GM19238 (cell line): ENCODE measurements around the gene ANKRD49.
A peak's percentile ranks its signal among the peaks of the same experiment; 100 is the strongest.
"Not testable (repeated sequence)": the region's sequence is repeated elsewhere in the genome, so short reads cannot be mapped to it uniquely, and the experiment has no call there.

Experiments
- DNase-seq: peaks from one replicate; pipeline ENCODE4 v3.0.0; 2011; ENCODE audit warnings: low spot score; ENCODE audit not compliant: insufficient read length

Gene ANKRD49

DNA sequence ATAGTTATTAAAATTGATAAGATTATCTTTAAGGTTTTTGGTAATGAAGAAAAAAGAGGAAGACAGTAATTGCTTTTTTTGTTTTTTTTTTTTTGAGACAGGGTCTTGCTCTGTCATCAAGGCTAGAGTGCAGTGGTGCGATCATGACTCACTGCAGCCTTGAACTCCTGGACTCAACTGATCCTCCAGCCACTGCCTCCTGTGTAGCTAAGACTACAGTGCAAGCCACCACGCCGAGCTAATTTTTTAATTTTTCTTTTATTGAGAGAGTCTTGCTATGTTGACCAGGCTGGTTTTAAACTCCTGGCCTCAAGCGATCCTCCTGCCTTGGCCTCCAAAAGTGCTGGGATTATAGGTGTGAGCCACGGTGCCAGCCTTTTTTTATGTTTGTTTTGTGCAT lies 12.7 kb downstream of the ANKRD49 start:
- not testable (repeated sequence) for DNase-seq

- no peak for DNase-seq
Measured at GRCh38 chr11:94507485-94507884, 13.7 kb downstream of the ANKRD49 start.

DNA sequence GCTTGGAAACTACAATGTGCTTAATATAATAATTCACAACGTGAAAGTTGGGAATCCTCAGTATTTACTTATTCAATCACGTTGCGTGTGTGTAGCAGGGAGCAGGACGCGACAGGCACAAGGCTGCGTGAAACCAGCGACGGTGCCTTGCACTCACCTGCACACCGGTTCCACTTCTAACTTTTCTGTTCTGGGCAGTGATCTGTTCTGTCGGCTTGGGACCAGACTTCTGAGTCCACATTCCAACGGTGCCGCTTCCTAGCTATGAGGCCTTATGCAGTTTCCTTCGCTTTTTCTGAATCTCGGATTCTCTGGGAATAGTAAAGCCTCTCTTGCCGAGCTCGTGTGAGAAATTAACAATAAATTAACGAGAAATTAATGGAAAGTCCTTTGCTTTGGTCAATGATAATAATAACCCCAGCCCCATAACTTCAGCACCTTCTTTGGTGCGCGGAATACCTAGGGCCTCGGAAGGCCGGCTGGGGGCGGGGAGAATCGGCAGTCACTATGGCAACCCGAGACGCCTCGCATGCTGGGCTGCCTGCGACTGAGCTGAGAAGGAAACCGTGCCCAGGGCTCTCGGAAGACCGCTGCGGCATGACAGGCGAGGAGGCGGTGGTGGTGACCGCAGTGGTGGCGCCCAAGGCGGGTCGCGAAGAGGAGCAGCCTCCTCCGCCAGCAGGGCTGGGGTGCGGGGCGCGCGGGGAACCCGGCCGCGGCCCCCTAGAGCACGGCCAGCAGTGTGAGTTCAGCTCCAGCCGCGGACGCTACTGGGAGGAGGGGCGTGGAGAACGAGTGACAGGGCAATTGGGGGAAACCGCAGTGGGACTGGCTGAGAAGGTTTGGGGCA lies 18.4 kb downstream of the ANKRD49 start, which contains the start of gene C11orf97:
Gene C11orf97 (plus strand): TSS at position 530 of the 850 bp plus-strand sequence. CDS start 68 bp downstream, at position 598.
- DNase-seq, result peak; percentile 36

- DNase-seq, result no peak
Measured at GRCh38 chr11:94513091-94513490, 19.3 kb downstream of the ANKRD49 start.

- no peak for DNase-seq
Measured at GRCh38 chr11:94515398-94515797, 21.6 kb downstream of the ANKRD49 start.

GRCh38 chr11:94516725-94517124 lies 22.9 kb downstream of the ANKRD49 start:
- no peak for DNase-seq

DNA sequence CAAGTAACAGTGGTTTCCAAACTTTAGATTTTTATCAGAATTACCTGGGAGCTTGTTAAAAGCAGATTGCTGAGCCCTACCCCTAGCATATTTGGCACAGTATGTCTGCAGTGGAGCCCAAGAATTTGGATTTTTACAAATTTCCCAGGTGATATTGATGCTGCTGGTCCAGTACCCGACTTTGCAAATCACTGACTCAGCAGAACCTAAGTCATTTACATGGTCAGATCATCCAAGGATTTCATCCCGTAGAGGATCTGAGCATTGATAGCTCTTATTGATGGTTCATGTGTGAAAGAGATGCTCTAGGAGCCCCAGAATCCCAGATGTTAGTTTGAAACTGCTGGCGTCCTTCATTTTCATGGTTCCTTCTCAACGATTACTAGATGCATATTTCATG lies 24.5 kb downstream of the ANKRD49 start:
- no peak for DNase-seq

- no peak for DNase-seq
Measured at GRCh38 chr11:94519478-94520084, 25.8 kb downstream of the ANKRD49 start.

GRCh38 chr11:94521684-94522083 lies 27.9 kb downstream of the ANKRD49 start:
- DNase-seq, result no peak

DNA sequence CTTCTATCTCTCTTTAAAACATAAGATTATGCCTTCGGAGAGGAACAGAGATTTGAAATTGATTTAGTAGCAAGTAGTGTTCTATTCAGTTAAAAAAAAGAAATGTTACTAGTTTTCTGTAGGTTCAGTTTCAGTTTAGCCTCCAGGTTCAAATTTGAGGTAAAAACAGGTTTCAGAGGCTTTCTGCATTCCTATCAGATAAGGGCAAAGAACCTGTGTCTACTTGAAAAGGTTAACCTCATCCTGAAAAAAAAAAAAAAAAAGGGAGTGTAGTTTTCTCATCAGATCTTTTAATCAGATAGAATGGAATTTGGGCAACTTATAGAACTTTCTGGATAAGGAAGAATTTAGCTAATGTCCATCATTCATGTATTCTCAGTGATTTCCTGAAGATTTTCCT lies 30.6 kb downstream of the ANKRD49 start:
- DNase-seq, result no peak

DNA sequence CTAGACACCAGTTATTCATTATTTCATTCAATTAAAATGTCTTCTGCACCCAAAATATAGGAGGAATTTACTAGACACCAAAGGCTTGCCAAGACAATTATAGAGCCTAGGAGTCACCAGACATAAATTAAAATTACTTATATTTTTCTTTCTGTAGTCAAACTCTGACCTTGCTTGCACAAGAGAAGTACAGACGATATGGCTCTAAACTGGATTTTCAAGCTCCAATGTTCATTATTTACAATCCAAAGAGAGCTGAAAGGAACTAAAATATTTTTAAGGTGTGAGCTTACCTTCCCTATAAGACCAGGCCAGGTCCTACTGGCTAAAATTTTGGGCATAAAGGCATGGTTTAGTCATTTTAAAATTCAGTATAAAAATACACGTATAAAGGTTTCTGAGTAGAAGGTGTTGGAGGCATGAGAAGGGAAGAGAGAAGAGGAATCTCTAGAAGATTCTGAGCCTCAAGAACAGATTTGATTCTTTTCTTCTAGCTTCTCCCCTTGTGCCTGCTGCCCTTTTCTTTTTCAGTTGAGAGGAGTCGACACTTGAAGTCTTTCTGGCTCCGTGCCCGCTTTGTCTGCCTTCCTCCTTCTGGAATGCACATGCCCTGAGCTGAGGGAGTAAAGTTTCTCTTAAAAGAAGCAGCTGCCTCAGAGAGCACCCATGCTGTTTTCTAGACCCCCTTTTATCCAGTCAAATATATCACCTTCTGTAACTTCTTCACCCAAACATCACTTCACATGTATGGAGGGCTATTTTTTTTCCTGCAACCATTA lies 32.0 kb downstream of the ANKRD49 start:
- DNase-seq, result no peak

DNA sequence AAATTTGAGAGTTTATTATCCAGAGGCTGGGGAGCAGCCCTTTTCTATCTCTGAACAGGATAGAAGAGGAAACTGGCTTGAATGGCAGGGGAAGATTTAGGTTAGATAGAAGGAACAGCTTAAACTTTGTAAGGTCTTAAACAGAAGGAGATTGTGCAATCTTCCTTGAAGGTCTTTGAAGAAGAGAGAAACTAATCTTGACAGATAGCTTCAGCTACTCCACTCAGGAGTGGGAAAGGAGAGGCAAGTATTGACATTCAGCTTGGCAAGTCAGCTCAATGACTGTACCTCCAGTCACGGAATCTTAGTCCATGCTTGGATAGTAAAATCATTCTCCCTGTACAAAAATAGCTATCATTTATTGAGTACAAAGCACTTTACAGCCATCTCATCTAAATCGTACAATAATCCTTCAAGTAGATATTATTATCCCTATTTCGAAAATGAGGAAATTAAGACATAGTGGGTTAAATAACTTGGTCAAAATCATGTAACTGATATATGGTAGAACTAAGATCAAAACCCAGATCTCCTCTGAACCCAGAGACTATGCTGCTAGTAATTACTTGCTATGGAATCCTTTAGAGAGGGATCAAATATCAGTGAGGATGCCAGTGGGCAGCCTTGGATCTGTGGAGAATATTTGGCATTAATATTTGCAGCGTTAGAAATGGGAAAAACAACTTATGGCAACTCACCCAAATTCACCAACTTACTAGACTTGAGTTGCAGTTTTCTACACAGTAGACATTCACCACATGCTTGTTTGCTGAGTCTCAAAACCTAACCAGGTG lies 33.1 kb downstream of the ANKRD49 start:
- DNase-seq, result no peak

GRCh38 chr11:94528551-94528950 lies 34.8 kb downstream of the ANKRD49 start:
- no peak for DNase-seq

GRCh38 chr11:94532211-94532610 lies 38.4 kb downstream of the ANKRD49 start:
- DNase-seq, result no peak

- no peak for DNase-seq
Measured at GRCh38 chr11:94533206-94533605, 39.4 kb downstream of the ANKRD49 start.

- DNase-seq, result no peak
Measured at GRCh38 chr11:94533696-94534630, 40.2 kb downstream of the ANKRD49 start.

DNA sequence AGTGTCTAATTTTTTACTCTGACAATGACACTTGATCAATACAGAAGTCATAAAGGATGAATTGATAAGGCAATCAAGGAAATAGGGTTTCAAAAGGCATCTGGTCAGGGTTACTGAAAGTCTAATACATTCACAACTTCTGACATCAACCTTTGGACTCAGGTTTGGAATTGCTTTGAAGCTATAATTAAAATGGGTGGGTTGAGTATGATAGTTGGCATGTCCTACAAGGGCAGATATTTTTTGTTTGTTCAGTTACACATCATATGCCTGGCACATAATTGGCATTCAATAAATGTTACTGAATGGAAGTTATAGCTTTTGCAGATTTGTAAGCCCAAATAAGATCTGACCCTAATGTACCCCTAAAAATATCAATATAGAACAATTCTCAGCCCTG lies 42.6 kb downstream of the ANKRD49 start:
- DNase-seq, result no peak

DNA sequence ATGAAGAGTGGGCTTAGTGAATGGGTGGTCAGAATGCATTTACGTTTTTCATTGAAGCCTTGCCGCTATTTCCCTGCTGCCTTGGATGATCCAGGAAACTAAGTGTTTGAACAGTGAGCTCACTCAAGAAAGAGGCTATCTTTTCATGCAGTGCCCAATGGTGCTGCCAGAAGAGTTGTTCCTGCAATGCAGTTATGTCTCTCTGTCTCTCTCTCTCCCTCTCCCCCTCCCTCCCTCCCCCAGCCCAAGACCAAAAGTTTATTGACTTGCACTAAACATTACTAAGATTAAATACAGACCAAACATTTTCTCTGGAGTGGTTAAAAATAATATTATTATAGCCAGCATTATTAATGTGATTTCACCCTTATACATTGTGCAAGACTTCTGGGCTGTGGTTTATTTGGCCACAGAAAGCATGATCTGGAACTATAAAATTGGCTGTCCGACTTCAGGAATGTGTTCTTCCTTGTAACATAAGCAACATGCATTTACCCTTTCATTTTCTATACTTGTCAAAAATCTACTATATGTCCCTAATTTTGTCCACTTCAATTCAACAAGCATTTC lies 43.3 kb downstream of the ANKRD49 start:
- no peak for DNase-seq

DNA sequence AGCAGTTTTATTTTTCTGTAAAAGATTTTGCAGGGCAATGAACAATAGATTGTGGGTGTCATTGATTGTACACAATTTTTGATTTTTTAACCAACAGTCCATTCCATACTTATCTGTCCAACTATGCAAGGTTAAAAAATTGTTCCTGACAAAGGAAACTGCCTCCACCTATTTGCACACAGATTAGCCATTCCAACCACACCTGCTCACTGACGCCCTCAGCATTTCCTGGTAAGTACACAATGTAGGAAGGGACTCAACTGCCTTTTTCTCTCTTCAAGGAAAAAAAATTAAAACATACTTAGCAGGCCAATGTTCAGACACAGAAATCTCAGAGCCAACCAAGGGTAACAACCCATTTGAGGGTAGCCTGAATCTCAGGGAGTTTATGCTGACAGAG lies 45.6 kb downstream of the ANKRD49 start:
- DNase-seq, result no peak
